ENCODE results near the gene COPZ1.

The COPZ1 gene

DNA sequence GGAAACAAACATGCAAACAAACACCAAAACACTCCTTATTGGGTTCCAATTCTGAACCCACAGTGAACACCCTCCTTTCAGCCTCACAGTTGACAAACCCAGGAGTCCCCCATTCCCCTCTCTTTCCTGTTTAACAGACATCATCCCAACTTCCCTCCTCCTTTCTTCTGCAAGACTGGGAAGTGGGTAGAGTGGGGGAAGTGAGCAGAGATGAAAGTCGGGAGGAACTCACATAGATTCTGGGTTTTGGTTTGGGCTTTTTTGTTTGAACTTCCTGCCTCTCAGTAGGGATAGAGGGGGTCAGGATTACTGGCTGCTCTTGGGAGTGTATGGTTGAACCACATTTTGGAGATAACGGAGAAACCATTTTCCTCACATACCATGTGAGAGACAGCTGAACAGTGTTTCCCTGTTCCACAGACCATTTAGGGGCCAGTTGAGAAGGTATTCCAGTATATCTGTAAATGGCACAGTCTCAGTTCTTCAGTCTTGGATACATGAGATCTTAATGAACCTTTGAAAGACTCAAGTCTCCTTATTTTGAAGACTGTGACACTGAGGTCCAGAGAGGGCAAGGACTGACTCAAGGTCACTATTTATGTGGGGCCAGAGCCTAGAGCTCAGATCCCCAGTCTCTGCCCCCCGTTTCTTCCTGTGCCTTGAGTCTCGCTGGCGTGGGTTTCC is 43.2 kb downstream of the COPZ1 start:
- peak; percentile 13; the same call in 2 of the 3 replicates for ATAC-seq
- TF ChIP-seq PPARA (CRISPR knock-in tag; IDR thresholded peaks at IDR 0.05; ENCODE audit: borderline replicate concordance) (no peak), TOX (CRISPR knock-in tag; IDR thresholded peaks at IDR 0.05; ENCODE audit: borderline replicate concordance) (no peak), ZFP30 (CRISPR knock-in tag; IDR thresholded peaks at IDR 0.05) (no peak), ARNTL (CRISPR knock-in tag; IDR thresholded peaks at IDR 0.05; ENCODE audit: borderline replicate concordance, low read depth) (no peak), CSDC2 (CRISPR knock-in tag; IDR thresholded peaks at IDR 0.05) (no peak), TCF4 (CRISPR knock-in tag; IDR thresholded peaks at IDR 0.05; ENCODE audit: borderline replicate concordance) (no peak), RARB (CRISPR knock-in tag; IDR thresholded peaks at IDR 0.05) (no peak), CREB5 (CRISPR knock-in tag; IDR thresholded peaks at IDR 0.05; ENCODE audit: low read depth) (no peak), SNAI2 (CRISPR knock-in tag; IDR thresholded peaks at IDR 0.05) (no peak), ZFP3 (CRISPR knock-in tag; IDR thresholded peaks at IDR 0.05) (no peak), OSR1 (CRISPR knock-in tag; IDR thresholded peaks at IDR 0.05) (no peak)

DNA sequence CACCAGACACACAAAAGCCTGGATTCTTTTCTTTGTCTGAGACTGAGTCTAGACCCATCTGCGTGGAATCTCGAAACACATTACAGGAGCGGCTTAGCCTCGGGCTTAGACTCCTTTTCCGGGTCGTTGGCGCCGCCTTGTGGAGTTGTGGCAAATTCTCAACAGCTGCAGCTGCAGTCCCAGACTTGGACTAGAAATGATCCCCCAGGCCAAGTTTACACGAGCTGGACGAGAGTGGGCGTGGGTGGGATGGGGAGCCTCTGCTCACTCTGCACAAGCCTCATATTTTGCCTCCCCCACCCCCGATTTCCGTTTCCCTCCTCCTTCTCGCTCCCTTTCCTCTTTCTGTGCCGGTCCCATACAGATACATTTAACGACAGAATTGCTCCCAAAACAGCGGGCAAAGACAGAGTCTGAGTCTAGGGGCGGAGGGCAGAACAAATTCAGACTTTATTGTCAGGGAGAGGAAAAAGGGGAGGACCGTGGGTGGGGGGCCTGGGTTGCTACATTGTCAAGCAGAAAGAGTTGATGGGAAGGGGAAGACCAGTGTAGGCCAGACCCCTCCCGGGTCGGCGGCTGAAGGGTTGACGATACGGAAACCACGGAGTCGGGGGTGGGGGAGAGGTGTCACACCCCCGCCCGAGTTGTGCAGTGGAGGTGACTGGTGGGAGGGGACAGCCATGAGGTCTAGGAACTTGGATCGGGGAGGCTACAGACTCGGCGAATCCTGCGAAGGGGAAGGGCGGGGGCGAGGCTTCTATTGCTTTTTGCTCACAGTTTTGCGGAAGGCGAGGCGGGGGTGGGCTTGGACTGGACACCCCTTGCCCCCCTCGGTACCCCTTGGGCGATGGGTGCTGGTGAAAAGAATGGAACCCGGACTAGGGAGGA is 44.0 kb downstream of the COPZ1 start:
- TF ChIP-seq PPARA (CRISPR knock-in tag; IDR thresholded peaks at IDR 0.05; ENCODE audit: borderline replicate concordance) = no peak
- no peak for TF ChIP-seq PATZ1 (CRISPR knock-in tag; IDR thresholded peaks at IDR 0.05; ENCODE audit: borderline replicate concordance)
- no peak for TF ChIP-seq ZFP30 (CRISPR knock-in tag; IDR thresholded peaks at IDR 0.05)
- no peak for TF ChIP-seq ZNF8 (CRISPR knock-in tag; IDR thresholded peaks at IDR 0.05)
- no peak for TF ChIP-seq TCF4 (CRISPR knock-in tag; IDR thresholded peaks at IDR 0.05; ENCODE audit: borderline replicate concordance)
- TF ChIP-seq CREB5 (CRISPR knock-in tag; IDR thresholded peaks at IDR 0.05; ENCODE audit: low read depth) = no peak
- no peak for TF ChIP-seq CSDC2 (CRISPR knock-in tag; IDR thresholded peaks at IDR 0.05)
- TF ChIP-seq ESRRG (CRISPR knock-in tag; IDR thresholded peaks at IDR 0.05) = no peak
- TF ChIP-seq, protein P1, sequence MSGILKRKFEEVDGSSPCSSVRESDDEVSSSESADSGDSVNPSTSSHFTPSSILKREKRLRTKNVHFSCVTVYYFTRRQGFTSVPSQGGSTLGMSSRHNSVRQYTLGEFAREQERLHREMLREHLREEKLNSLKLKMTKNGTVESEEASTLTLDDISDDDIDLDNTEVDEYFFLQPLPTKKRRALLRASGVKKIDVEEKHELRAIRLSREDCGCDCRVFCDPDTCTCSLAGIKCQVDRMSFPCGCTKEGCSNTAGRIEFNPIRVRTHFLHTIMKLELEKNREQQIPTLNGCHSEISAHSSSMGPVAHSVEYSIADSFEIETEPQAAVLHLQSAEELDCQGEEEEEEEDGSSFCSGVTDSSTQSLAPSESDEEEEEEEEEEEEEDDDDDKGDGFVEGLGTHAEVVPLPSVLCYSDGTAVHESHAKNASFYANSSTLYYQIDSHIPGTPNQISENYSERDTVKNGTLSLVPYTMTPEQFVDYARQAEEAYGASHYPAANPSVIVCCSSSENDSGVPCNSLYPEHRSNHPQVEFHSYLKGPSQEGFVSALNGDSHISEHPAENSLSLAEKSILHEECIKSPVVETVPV (CRISPR knock-in tag; IDR thresholded peaks at IDR 0.05) = no peak
- TF ChIP-seq SNAI2 (CRISPR knock-in tag; IDR thresholded peaks at IDR 0.05) = no peak
- peak; percentile 90 for ATAC-seq

DNA sequence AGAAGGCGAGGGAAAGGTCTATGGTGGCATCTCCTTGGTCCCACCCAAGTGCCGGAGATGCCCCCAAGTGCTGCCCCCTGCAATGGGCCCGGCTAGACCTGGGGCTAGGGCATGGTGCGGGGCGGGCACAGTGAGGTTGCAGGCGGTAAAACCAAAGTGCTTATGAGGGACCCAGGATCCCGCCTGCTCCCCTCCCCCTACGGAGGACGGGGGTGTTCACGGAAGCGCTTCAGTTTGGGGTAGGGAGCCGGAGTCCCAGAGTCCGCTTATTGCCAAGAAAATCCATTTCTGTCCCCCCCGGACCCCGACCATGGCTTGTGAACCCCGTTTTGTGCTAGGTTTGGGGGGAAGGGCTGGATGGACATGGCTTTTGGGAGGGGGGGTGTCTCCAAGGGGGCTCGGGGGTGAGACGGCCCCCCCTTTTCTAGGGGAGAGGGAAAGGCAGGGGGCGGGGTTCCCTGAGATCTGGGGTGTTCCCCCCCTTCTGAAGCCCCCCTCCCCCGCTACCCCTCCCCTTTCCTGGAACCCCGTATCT is 44.7 kb downstream of the COPZ1 start:
- TF ChIP-seq CSDC2 (CRISPR knock-in tag; IDR thresholded peaks at IDR 0.05) = no peak
- no peak for TF ChIP-seq ZNF70 (CRISPR knock-in tag; IDR thresholded peaks at IDR 0.05)
- TF ChIP-seq ZNF565 (CRISPR knock-in tag; conservative IDR thresholded peaks at IDR 0.05; ENCODE audit: low read depth) = no peak
- ATAC-seq = no peak

GRCh38 chr12:54370171-54370730 is 45.3 kb downstream of the COPZ1 start:
- TF ChIP-seq ZNF8 (CRISPR knock-in tag; IDR thresholded peaks at IDR 0.05) (no peak), POU6F1 (CRISPR knock-in tag; IDR thresholded peaks at IDR 0.05; ENCODE audit: borderline replicate concordance, low read depth) (no peak), TCF4 (CRISPR knock-in tag; IDR thresholded peaks at IDR 0.05; ENCODE audit: borderline replicate concordance) (no peak), ARNTL (CRISPR knock-in tag; IDR thresholded peaks at IDR 0.05; ENCODE audit: borderline replicate concordance, low read depth) (no peak), ZC3H10 (CRISPR knock-in tag; IDR thresholded peaks at IDR 0.05) (no peak)
- TF ChIP-seq, protein P1 (CRISPR knock-in tag; IDR thresholded peaks at IDR 0.05) = no peak
- peak; percentile 89 for ATAC-seq

All from SK-N-SH treated with all-trans-retinoic acid at 6 μM for 48 hours (cell line).